H9 (cell line): ENCODE results near the gene CDH13. TPM values are rescaled to one million over a fixed set of nuclear protein-coding genes. Genes with fewer than 3 reads are reported as not detected.

Source experiments
- DNase-seq: peaks from one replicate; pipeline ENCODE4 v3.0.0-alpha.2; 2017
- H2AFZ ChIP-seq: one replicate; pipeline ENCODE4 v1.6.1; 2013; ENCODE audit warnings: mild to moderate bottlenecking, low read length, control low read depth, moderate library complexity
- H2AK5ac ChIP-seq: 2 replicates; pipeline ENCODE4 v1.6.1; 2013; ENCODE audit warnings: low read length, control low read depth, mixed read lengths; ENCODE audit not compliant: insufficient read length
- H2BK120ac ChIP-seq: one replicate; pipeline ENCODE4 v1.6.1; 2013; ENCODE audit warnings: low read depth, mild to moderate bottlenecking, low read length, control low read depth, inconsistent platforms; ENCODE audit not compliant: poor library complexity, severe bottlenecking
- H2BK12ac ChIP-seq: 2 replicates; pipeline ENCODE4 v1.6.1; 2013; ENCODE audit warnings: low read length, control low read depth, mixed read lengths, low read depth; ENCODE audit not compliant: insufficient read length
- H2BK15ac ChIP-seq: 2 replicates; pipeline ENCODE4 v1.6.1; 2013; ENCODE audit warnings: low read depth, low read length, control low read depth
- H2BK20ac ChIP-seq: one replicate; pipeline ENCODE4 v1.6.1; 2013; ENCODE audit warnings: low read depth, mild to moderate bottlenecking, low read length, control low read depth, inconsistent platforms; ENCODE audit not compliant: poor library complexity, severe bottlenecking
- H2BK5ac ChIP-seq: 2 replicates; pipeline ENCODE4 v1.6.1; 2013; ENCODE audit warnings: low read length, control low read depth, mixed read lengths; ENCODE audit not compliant: insufficient read length
- H3K14ac ChIP-seq: 2 replicates; pipeline ENCODE4 v1.6.1; 2013; ENCODE audit warnings: low read length, control low read depth; ENCODE audit not compliant: insufficient read depth
- H3K18ac ChIP-seq: 2 replicates; pipeline ENCODE4 v1.6.1; 2013; ENCODE audit warnings: low read depth, mild to moderate bottlenecking, mixed read lengths, low read length, control low read depth; ENCODE audit not compliant: insufficient read length
- H3K23ac ChIP-seq: 2 replicates; pipeline ENCODE4 v1.6.1; 2013; ENCODE audit warnings: low read length, control low read depth, mixed read lengths, low read depth; ENCODE audit not compliant: insufficient read length
- H3K23me2 ChIP-seq: 2 replicates; pipeline ENCODE4 v1.6.1; 2013; ENCODE audit warnings: low read depth, mild to moderate bottlenecking, mixed read lengths, low read length, control low read depth; ENCODE audit not compliant: insufficient read length, poor library complexity, severe bottlenecking
- H3K27ac ChIP-seq: 2 replicates; pipeline ENCODE4 v1.5.1; 2013; ENCODE audit warnings: low read length, control low read depth, mixed read lengths, low read depth; ENCODE audit not compliant: insufficient read length
- H3K27me3 ChIP-seq: 2 replicates; pipeline ENCODE4 v1.6.1; 2013; ENCODE audit warnings: low read length, control low read depth, inconsistent platforms; ENCODE audit not compliant: insufficient read depth
- H3K4ac ChIP-seq: 2 replicates; pipeline ENCODE4 v1.6.1; 2013; ENCODE audit warnings: low read depth, mild to moderate bottlenecking, control low read depth, inconsistent platforms, low read length, moderate library complexity
- H3K4me1 ChIP-seq: 2 replicates; pipeline ENCODE4 v1.6.1; 2013; ENCODE audit warnings: low read length, control low read depth, inconsistent platforms; ENCODE audit not compliant: insufficient read depth
- H3K4me2 ChIP-seq: 2 replicates; pipeline ENCODE4 v1.6.1; 2013; ENCODE audit warnings: low read length, control low read depth, mixed read lengths; ENCODE audit not compliant: insufficient read length, insufficient read depth
- H3K56ac ChIP-seq: 2 replicates; pipeline ENCODE4 v1.6.1; 2013; ENCODE audit warnings: low read depth, mild to moderate bottlenecking, mixed read lengths, low read length, control low read depth; ENCODE audit not compliant: insufficient read length
- H3K79me1 ChIP-seq: 2 replicates; pipeline ENCODE4 v1.6.1; 2013; ENCODE audit warnings: low read depth, mild to moderate bottlenecking, moderate library complexity, low read length, control low read depth, inconsistent platforms; ENCODE audit not compliant: insufficient read depth, poor library complexity, severe bottlenecking
- H3K79me2 ChIP-seq: 2 replicates; pipeline ENCODE4 v1.6.1; 2013; ENCODE audit warnings: low read length, control low read depth, inconsistent platforms; ENCODE audit not compliant: insufficient read depth
- H3K9ac ChIP-seq: 2 replicates; pipeline ENCODE4 v1.6.1; 2013; ENCODE audit warnings: low read length, control low read depth, mixed read lengths; ENCODE audit not compliant: insufficient read length; ENCODE audit errors: extremely low read depth
- H3K9me3 ChIP-seq: one replicate; pipeline ENCODE4 v1.6.1; 2013; ENCODE audit warnings: low read depth, low read length, inconsistent platforms; ENCODE audit not compliant: control insufficient read depth
- H3T11ph ChIP-seq: one replicate; pipeline ENCODE4 v1.6.1; 2013; ENCODE audit warnings: mild to moderate bottlenecking, low read length, control low read depth, inconsistent platforms
- H4K20me1 ChIP-seq: one replicate; pipeline ENCODE4 v1.6.1; 2013; ENCODE audit not compliant: control insufficient read depth, insufficient read length, insufficient read depth
- H4K5ac ChIP-seq: 2 replicates; pipeline ENCODE4 v1.6.1; 2013; ENCODE audit warnings: low read depth, mild to moderate bottlenecking, mixed read lengths, low read length, control low read depth; ENCODE audit not compliant: insufficient read length
- H4K8ac ChIP-seq: replicated peaks from 2 replicates; pipeline ENCODE4 v1.6.1; 2013; ENCODE audit warnings: low read length, control low read depth, mixed read lengths, low read depth; ENCODE audit not compliant: insufficient read length
- H4K91ac ChIP-seq: 2 replicates; pipeline ENCODE4 v1.6.1; 2013; ENCODE audit warnings: low read depth, mild to moderate bottlenecking, moderate library complexity, mixed read lengths, low read length, control low read depth; ENCODE audit not compliant: insufficient read length
- H3K27ac Mint-ChIP-seq, 3 experiments: 2 replicates in 2 of 3; 3 replicates in 1 of 3; pipeline ENCODE4 v1.8.0; 2020 to 2021; ENCODE audit warnings: mixed read lengths in 3 of 3, mild to moderate bottlenecking in 1 of 3, moderate library complexity in 1 of 3
- H3K27me3 Mint-ChIP-seq: 2 replicates; pipeline ENCODE4 v1.8.0; 2021; ENCODE audit warnings: low read depth, mild to moderate bottlenecking, moderate library complexity, mixed read lengths
- H3K36me3 Mint-ChIP-seq, 3 experiments: 2 replicates in 2 of 3; 3 replicates in 1 of 3; pipeline ENCODE4 v1.8.0; 2020 to 2021; ENCODE audit warnings: low read depth in 3 of 3, mixed read lengths in 3 of 3; ENCODE audit not compliant: insufficient read depth in 1 of 3
- H3K4me1 Mint-ChIP-seq, 2 experiments: 2 replicates each; pipeline ENCODE4 v1.8.0; 2020; ENCODE audit warnings: mixed read lengths in 2 of 2
- H3K4me3 Mint-ChIP-seq, 2 experiments: 2 replicates in 1 of 2; 3 replicates in 1 of 2; pipeline ENCODE4 v1.8.0; 2020 to 2021; ENCODE audit warnings: mild to moderate bottlenecking in 2 of 2, mixed read lengths in 2 of 2, moderate library complexity in 1 of 2
- H3K9me3 Mint-ChIP-seq, 2 experiments: 2 replicates in 1 of 2; 3 replicates in 1 of 2; pipeline ENCODE4 v1.8.0; 2020; ENCODE audit warnings: mild to moderate bottlenecking in 2 of 2, mixed read lengths in 2 of 2, moderate library complexity in 1 of 2
- CTCF ChIP-seq: fragments of 200-600 bp; sonication (generic); conservative IDR thresholded peaks from 3 replicates; pipeline ENCODE4 v1.8.0; 2021; ENCODE audit warnings: antibody characterized with exemption, mild to moderate bottlenecking
- WGBS: extraction: QIAGEN DNeasy Blood & Tissue Kit; methylation state at CpG from one replicate; pipeline ENCODE4 v1.1.7; 2013; ENCODE audit warnings: missing lambda C conversion rate, low lambda C conversion rate, mixed read lengths; ENCODE audit not compliant: insufficient read length; ENCODE audit errors: extremely low coverage; 5-methylcytosine and 5-hydroxymethylcytosine counted together
- total RNA-seq: library from RNA; stranded (reverse); gene quantifications from 2 replicates; pipeline ENCODE4 v1.2.1, GENCODE V29; 2021

Gene CDH13
- total RNA-seq, 1 experiment from 2014 or later, result 1.5 TPM

- no peaks in the 10 kb centered on the region for H3K9me3 ChIP-seq
- H3K4me3 Mint-ChIP-seq, result no peak overlapping the region
- peaks cover 3% of the 10 kb centered on the region; the same call in 1 of the 2 replicates for H3K27me3 Mint-ChIP-seq
- H2BK12ac ChIP-seq, result no peak overlapping the region
- no peak for DNase-seq
- no peak overlapping the region for H3K18ac ChIP-seq
- WGBS, result no CpG with 5 or more reads among the region's 4 CpGs
- H3K23me2 ChIP-seq, result no peaks in the 10 kb centered on the region
- no peak overlapping the region for H3K56ac ChIP-seq
- H2AFZ ChIP-seq, result no peak overlapping the region
- H3K4me1 Mint-ChIP-seq, result no peaks in the 10 kb centered on the region
- H3T11ph ChIP-seq, result no peak overlapping the region
- no peak overlapping the region for H3K27ac Mint-ChIP-seq
- no peak overlapping the region for H2BK15ac ChIP-seq
- H2AK5ac ChIP-seq, result no peak overlapping the region
- H3K4ac ChIP-seq, result no peak overlapping the region
- H2BK5ac ChIP-seq, result no peak overlapping the region
- no peak overlapping the region for H4K91ac ChIP-seq
- no peaks in the 10 kb centered on the region for H4K20me1 ChIP-seq
- no peaks in the 10 kb centered on the region for H3K36me3 Mint-ChIP-seq
- no peak overlapping the region for H4K5ac ChIP-seq
- no peak overlapping the region for H4K8ac ChIP-seq
- H2BK20ac ChIP-seq, result no peak overlapping the region
- no peaks in the 10 kb centered on the region for H3K79me1 ChIP-seq
- no peaks in the 10 kb centered on the region for H3K27me3 ChIP-seq
- peaks cover 0 to 2% of the 10 kb centered on the region in 2 experiments; a peak in 1 of 5 replicates for H3K9me3 Mint-ChIP-seq
- no peaks in the 10 kb centered on the region for H3K79me2 ChIP-seq
- no peak overlapping the region for H3K27ac ChIP-seq
- TF ChIP-seq CTCF, result no peak
- H3K4me1 ChIP-seq, result no peaks in the 10 kb centered on the region
- H3K4me2 ChIP-seq, result no peak overlapping the region
- no peak overlapping the region for H2BK120ac ChIP-seq
- no peak overlapping the region for H3K23ac ChIP-seq
- H3K14ac ChIP-seq, result no peak overlapping the region
- no peak overlapping the region for H3K9ac ChIP-seq
Measured at GRCh38 chr16:83501481-83501880, 874.7 kb downstream of the CDH13 start.
